T-cell (primary cell): ENCODE results near the gene CDC42SE2. TPM values are rescaled to one million over a fixed set of nuclear protein-coding genes. Genes with fewer than 3 reads are reported as not detected.

Experiments
- ATAC-seq, 4 experiments: fragments of 200-7000 bp in 3 of 4; fragments of 150-1000 bp in 1 of 4; cut with Tn5 transposase; replicated peaks in 1 of 4; 1 replicate in 3 of 4; 2 replicates in 1 of 4; pipeline ENCODE4 v1.10.0; 2021; ENCODE audit warnings: moderate library complexity in 3 of 4, mild to moderate bottlenecking in 2 of 4, moderate number of reproducible peaks in 1 of 4
- CTCF ChIA-PET, 2 donors: fragments of 300-600 bp; sonication (Branson Sonifier 250); formaldehyde crosslinking; loops; one replicate each; lab custom pipeline; 2022; ENCODE audit warnings: antibody characterized with exemption in 2 of 2; lab: Charles Lee
- POLR2A ChIA-PET, 2 donors: fragments of 300-600 bp; sonication (Branson Sonifier 250); formaldehyde crosslinking; loops; one replicate each; lab custom pipeline; 2022; ENCODE audit warnings: antibody characterized with exemption in 2 of 2; lab: Charles Lee
- DNase-seq, 35 experiments: peaks; one replicate each; pipeline versions ENCODE4 v3.0.0 to v3.0.0-alpha.2; 2013 to 2023
- H3K27ac ChIP-seq: one replicate; pipeline ENCODE4 v1.5.1; 2013; ENCODE audit warnings: low read length
- H3K27me3 ChIP-seq, 2 experiments: replicated peaks in 1 of 2; 1 replicate in 1 of 2; 2 replicates in 1 of 2; pipeline versions ENCODE4 v1.6.1 to v1.7.0; 2013; ENCODE audit warnings: low read length in 1 of 2, mixed read lengths in 1 of 2; ENCODE audit not compliant: control insufficient read depth in 2 of 2, insufficient read depth in 2 of 2; ENCODE audit errors: extremely low read depth in 1 of 2
- H3K36me3 ChIP-seq, 2 donors: 1 replicate in 1 of 2; 2 replicates in 1 of 2; pipeline versions ENCODE4 v1.6.1 to v1.7.0; 2013; ENCODE audit warnings: low read length in 1 of 2; ENCODE audit not compliant: control insufficient read depth in 2 of 2, insufficient read depth in 1 of 2; ENCODE audit errors: extremely low read depth in 1 of 2
- H3K4me1 ChIP-seq, 2 experiments: 1 replicate in 1 of 2; 2 replicates in 1 of 2; pipeline versions ENCODE4 v1.6.1 to v1.7.0; 2013; ENCODE audit warnings: low read length in 2 of 2, mixed read lengths in 1 of 2; ENCODE audit not compliant: insufficient read depth in 2 of 2, control insufficient read depth in 1 of 2; ENCODE audit errors: extremely low read depth in 1 of 2
- H3K4me3 ChIP-seq, 2 donors: 1 replicate in 1 of 2; 2 replicates in 1 of 2; pipeline versions ENCODE4 v1.5.1 to v1.7.0; 2013; ENCODE audit warnings: mild to moderate bottlenecking in 2 of 2, low read length in 1 of 2, moderate library complexity in 1 of 2; ENCODE audit not compliant: control insufficient read depth in 1 of 2; ENCODE audit errors: extremely low read depth in 1 of 2
- H3K9me3 ChIP-seq: 2 replicates; pipeline ENCODE4 v1.7.0; 2013
- H3K27ac Mint-ChIP-seq, 2 donors: one replicate each; pipeline ENCODE4 v1.8.0; 2020 to 2021; ENCODE audit warnings: mild to moderate bottlenecking in 2 of 2, mixed read lengths in 2 of 2
- H3K27me3 Mint-ChIP-seq, 2 donors: one replicate each; pipeline ENCODE4 v1.8.0; 2021 to 2022; ENCODE audit warnings: mixed read lengths in 2 of 2
- H3K36me3 Mint-ChIP-seq: one replicate; pipeline ENCODE4 v1.8.0; 2021; ENCODE audit warnings: mixed read lengths
- H3K4me1 Mint-ChIP-seq, 3 donors: one replicate each; pipeline ENCODE4 v1.8.0; 2020 to 2022; ENCODE audit warnings: mixed read lengths in 3 of 3, mild to moderate bottlenecking in 1 of 3
- H3K4me3 Mint-ChIP-seq, 3 donors: one replicate each; pipeline ENCODE4 v1.8.0; 2020 to 2022; ENCODE audit warnings: mild to moderate bottlenecking in 3 of 3, mixed read lengths in 3 of 3, moderate library complexity in 3 of 3
- H3K9me3 Mint-ChIP-seq, 3 donors: one replicate each; pipeline ENCODE4 v1.8.0; 2020 to 2022; ENCODE audit warnings: mixed read lengths in 3 of 3
- WGBS: methylation state at CpG from one replicate; pipeline ENCODE4 v1.1.5; 2013; ENCODE audit warnings: missing lambda C conversion rate; ENCODE audit not compliant: insufficient coverage; 5-methylcytosine and 5-hydroxymethylcytosine counted together
- total RNA-seq, 35 experiments: library from RNA in 6 of 35; stranded (reverse) in 6 of 35; fragments of 120-200 nt in 1 of 35; gene quantifications; one replicate each; pipeline versions ENCODE4 v1.2.1 to v1.2.4 and lab custom pipeline; 2013 to 2026

CDC42SE2 gene
- total RNA-seq, 5 donors from 2014 or later (not counting 1 experiment from before 2014, with no cell fraction given): 229 to 259 (median 238) TPM

DNA sequence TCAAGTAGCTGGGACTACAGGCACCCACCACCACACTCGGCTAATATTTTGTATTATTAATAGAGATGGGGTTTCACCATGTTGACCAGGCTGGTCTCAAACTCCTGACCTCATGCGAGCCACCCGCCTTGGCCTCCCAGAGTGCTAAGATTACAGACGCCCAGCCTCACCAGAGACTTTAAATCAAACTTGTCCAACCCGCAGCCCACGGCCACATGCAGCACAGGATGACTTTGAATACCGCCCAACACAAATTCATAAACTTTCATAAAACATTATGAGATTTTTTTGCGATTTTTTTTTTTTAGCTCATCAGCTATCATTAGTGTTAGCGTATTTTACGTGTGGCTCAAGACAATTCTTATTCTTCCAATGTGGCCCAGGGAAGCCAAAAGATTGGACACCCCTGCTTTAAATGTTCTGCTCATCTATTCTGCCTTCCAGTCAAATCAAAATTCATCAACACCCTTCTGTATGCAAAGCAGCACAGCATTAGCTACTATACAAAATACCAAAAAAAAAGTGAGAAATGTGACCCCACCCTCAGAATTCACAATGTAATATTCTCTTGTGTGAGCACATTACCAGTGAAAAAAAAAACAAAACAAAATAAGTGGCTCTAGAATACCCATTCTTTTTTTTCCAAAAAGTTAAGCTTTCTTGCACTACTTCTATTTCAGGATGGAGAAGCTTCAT, 42.7 kb upstream of the CDC42SE2 start:
- ChIA-PET POLR2A (interaction anchor here (0.6 to 1.4 kb wide), 6 partner anchors 9 to 75 kb away, joined by 3 to 5 read pairs (median 3); no protein-coding TSS in a partner anchor), CTCF (interaction anchor here (0.7 to 1.0 kb wide), 3 partner anchors 12 to 173 kb away, joined by 3 to 4 read pairs (median 4); no protein-coding TSS in a partner anchor)
- no peaks in the 10 kb centered on the region for H3K27me3 ChIP-seq
- H3K27ac ChIP-seq: no peak overlapping the region
- H3K9me3 ChIP-seq: no peaks in the 10 kb centered on the region
- peaks cover 5 to 13% of the 10 kb centered on the region in 2 experiments for H3K4me1 ChIP-seq
- no peak for DNase-seq
- no peak overlapping the region for H3K4me3 ChIP-seq
- H3K9me3 Mint-ChIP-seq: no peaks in the 10 kb centered on the region
- 88% methylated on average over 6 of the region's 10 CpGs for WGBS
- ATAC-seq: no peak
- no peaks in the 10 kb centered on the region for H3K36me3 ChIP-seq
- peaks cover 10 to 30% (median 23%) of the 10 kb centered on the region in 3 donors for H3K4me1 Mint-ChIP-seq
- H3K36me3 Mint-ChIP-seq: peaks cover 5% of the 10 kb centered on the region
- H3K27ac Mint-ChIP-seq: no peak overlapping the region
- H3K4me3 Mint-ChIP-seq: no peak overlapping the region
- H3K27me3 Mint-ChIP-seq: no peaks in the 10 kb centered on the region

DNA sequence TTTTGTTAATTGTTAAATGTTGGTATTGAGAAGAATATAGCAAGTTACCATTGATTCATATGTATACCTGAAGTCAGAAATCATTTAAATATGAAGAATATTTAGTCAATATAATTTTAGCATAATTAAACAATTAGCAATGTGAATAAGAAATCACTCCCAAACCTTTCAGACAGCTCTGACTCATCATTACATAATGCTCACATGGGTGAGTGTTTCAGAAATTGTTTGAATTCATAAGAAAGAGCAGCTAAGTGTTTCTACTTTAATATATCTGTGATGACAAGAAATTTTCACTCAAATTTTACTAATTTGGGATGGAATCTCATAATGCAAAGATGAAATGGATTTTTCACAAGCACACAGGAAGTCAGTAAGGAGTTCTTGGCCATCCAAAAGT, 42.0 kb upstream of the CDC42SE2 start:
- Histone ChIP-seq H3K4me3 (no peak overlapping the region), H3K4me1 (peaks cover 5 to 13% of the 10 kb centered on the region in 2 experiments), H3K9me3 (no peaks in the 10 kb centered on the region), H3K36me3 (no peaks in the 10 kb centered on the region), H3K27ac (no peak overlapping the region), H3K27me3 (no peaks in the 10 kb centered on the region)
- Mint-ChIP-seq H3K27ac (no peak overlapping the region), H3K27me3 (no peaks in the 10 kb centered on the region), H3K36me3 (peaks cover 5% of the 10 kb centered on the region), H3K4me1 (peaks cover 10 to 28% (median 20%) of the 10 kb centered on the region in 3 donors), H3K9me3 (no peaks in the 10 kb centered on the region), H3K4me3 (no peak overlapping the region)
- DNase-seq (no peak), ATAC-seq (no peak)
- ChIA-PET CTCF (interaction anchor here (0.9 kb wide), 2 partner anchors 11 to 172 kb away, joined by 3 to 4 read pairs; no protein-coding TSS in a partner anchor), POLR2A (interaction anchor here (0.6 to 1.4 kb wide), 7 partner anchors 8 to 282 kb away, joined by 3 to 5 read pairs (median 3); no protein-coding TSS in a partner anchor)

DNA sequence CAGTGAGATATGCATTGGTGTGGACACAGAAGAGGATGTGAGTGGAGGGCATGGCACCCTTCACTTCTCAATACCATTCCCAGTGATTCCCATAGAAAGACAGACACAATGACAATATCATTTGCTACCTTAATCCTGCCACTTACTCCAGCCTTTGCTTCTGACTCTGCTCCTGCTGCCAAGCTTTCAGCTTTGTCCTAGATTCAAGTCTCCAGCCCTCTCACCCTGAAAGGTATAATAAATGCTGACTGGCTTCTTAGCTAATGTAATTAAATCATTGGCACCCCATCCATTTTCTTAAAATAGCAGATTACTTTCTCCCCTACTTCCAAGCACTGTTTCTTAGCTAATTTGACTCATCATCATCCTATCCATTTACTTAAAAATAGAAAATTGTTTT, 41.1 kb upstream of the CDC42SE2 start:
- Mint-ChIP-seq H3K27me3 (no peaks in the 10 kb centered on the region), H3K9me3 (no peaks in the 10 kb centered on the region), H3K4me1 (peaks cover 9 to 24% (median 20%) of the 10 kb centered on the region in 3 donors), H3K4me3 (no peak overlapping the region), H3K27ac (no peak overlapping the region), H3K36me3 (peaks cover 5% of the 10 kb centered on the region)
- ChIA-PET CTCF (no interaction called here), POLR2A (interaction anchor here (0.6 to 0.7 kb wide), 2 partner anchors 35 to 843 kb away, joined by 3 read pairs; no protein-coding TSS in a partner anchor)
- H3K27me3 ChIP-seq: no peaks in the 10 kb centered on the region
- DNase-seq (no peak), ATAC-seq (no peak)
- no peaks in the 10 kb centered on the region for H3K36me3 ChIP-seq
- no peak overlapping the region for H3K27ac ChIP-seq
- H3K4me1 ChIP-seq: peaks cover 5 to 13% of the 10 kb centered on the region in 2 experiments
- no peak overlapping the region for H3K4me3 ChIP-seq
- H3K9me3 ChIP-seq: no peaks in the 10 kb centered on the region

DNA sequence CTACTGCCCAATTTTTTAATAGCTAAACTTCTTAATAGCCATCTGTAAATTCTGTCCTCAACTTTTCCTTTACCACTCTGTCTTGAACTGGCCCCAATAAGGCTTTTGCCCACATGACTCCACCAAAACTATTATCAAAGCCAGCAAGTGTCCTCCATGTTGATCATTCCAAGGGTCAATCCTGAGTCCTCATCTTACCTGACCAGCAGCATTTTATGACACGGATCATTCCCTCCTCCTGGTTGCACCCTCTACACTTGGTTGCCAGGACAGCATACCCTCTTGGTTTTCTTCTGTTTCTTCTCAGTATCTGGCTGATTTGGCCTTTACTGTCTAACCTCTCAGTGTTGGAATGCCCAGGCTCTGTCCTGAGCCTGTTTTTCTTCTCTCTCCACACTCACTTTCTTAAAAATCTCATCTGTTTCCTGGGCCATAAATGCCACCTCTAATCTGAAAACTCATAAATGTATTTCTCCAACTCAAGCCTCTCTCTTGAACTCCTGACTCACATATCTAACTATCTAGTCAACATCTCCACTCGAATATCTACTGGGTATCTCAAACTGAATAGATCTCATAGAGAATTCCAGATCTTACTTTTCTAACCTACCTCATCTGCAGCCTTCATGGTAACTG, 40.0 kb upstream of the CDC42SE2 start:
- DNase-seq: no peak
- H3K4me3 Mint-ChIP-seq: no peak overlapping the region
- Histone ChIP-seq H3K4me1 (peaks cover 5 to 13% of the 10 kb centered on the region in 2 experiments), H3K36me3 (no peaks in the 10 kb centered on the region), H3K27me3 (no peaks in the 10 kb centered on the region), H3K9me3 (no peaks in the 10 kb centered on the region), H3K27ac (peak overlapping the region; percentile 25), H3K4me3 (no peak overlapping the region)
- H3K4me1 Mint-ChIP-seq: peaks cover 0 to 23% (median 13%) of the 10 kb centered on the region in 3 donors
- H3K9me3 Mint-ChIP-seq: no peaks in the 10 kb centered on the region
- WGBS: 74% methylated on average over 2 of the region's 2 CpGs
- no peak overlapping the region for H3K27ac Mint-ChIP-seq
- POLR2A ChIA-PET: interaction anchor here in 1 of 2 donors (0.6 to 1.0 kb wide), 3 partner anchors 14 to 35 kb away, joined by 3 to 4 read pairs (median 4); no protein-coding TSS in a partner anchor
- ATAC-seq: no peak
- H3K27me3 Mint-ChIP-seq: no peaks in the 10 kb centered on the region
- CTCF ChIA-PET: interaction anchor here (0.8 to 1.1 kb wide), 2 partner anchors 27 to 35 kb away, joined by 3 to 4 read pairs; no protein-coding TSS in a partner anchor
- peaks cover 5% of the 10 kb centered on the region for H3K36me3 Mint-ChIP-seq

DNA sequence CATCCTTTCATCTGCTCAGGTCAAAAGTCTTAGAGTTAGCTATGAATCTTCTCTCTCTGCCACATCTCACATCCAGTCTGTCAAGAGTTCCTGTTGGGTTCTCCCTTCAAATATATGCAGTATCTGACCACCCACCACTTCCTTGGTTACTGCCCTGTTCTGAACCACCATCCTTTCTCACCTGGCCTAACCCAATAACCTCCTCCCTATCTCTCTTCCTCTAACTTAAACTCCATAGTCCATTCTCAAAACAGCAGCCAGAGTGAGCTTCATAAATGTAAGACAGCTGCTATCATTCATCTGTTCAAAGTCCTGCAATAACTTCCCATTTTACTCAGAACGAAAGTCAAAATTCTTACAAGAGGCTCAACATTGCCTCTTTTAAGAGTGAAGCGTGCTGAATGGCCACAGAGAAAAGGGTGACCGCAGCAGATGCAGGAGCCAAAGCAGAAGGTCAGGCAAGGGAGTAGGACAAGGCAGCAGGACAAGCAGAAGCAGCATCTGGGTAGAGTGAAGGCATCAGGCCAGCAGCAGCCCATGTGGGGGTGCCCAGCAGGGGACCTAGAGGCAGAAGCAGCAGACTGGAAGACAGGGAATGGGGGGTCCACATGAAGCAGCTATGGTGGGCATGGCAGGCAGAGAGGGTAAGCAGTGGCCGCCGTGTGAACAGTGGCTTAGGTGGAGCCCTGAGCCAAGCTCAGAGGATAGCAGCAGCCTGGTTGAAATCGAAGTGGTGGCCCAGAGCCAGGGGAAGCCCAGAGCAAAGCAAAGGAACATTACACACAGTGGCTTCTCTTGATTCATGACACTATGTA, 39.3 kb upstream of the CDC42SE2 start:
- Histone ChIP-seq H3K27ac (peak overlapping the region; percentile 25), H3K9me3 (no peaks in the 10 kb centered on the region), H3K4me3 (no peak overlapping the region), H3K27me3 (no peaks in the 10 kb centered on the region), H3K36me3 (no peaks in the 10 kb centered on the region), H3K4me1 (peaks cover 5 to 13% of the 10 kb centered on the region in 2 experiments)
- peak in 9 of 35 experiments; percentile 2 to 36 (median 9) for DNase-seq
- ChIA-PET CTCF (interaction anchor here (0.8 to 1.1 kb wide), 2 partner anchors 26 to 34 kb away, joined by 3 to 4 read pairs; no protein-coding TSS in a partner anchor), POLR2A (interaction anchor here (0.6 to 1.0 kb wide), 3 partner anchors 15 to 34 kb away, joined by 3 to 5 read pairs (median 4); no protein-coding TSS in a partner anchor)
- Mint-ChIP-seq H3K36me3 (peaks cover 5% of the 10 kb centered on the region), H3K27ac (no peak overlapping the region), H3K27me3 (no peaks in the 10 kb centered on the region), H3K4me1 (peaks cover 0 to 21% (median 10%) of the 10 kb centered on the region in 3 donors), H3K9me3 (no peaks in the 10 kb centered on the region), H3K4me3 (no peak overlapping the region)
- peak; percentile 45 to 74 (median 60) for ATAC-seq
- 79% methylated on average over 4 of the region's 6 CpGs for WGBS
